ENCODE measurements around the gene ST6GAL1.
"Not testable (repeated sequence)": the region's sequence is repeated elsewhere in the genome, so short reads cannot be mapped to it uniquely, and the experiment has no call there.

Gene ST6GAL1

GRCh38 chr3:186997473-186997939, 67.2 kb downstream of the ST6GAL1 start:
- no peak for DNase-seq

GRCh38 chr3:186998937-186999368, 68.6 kb downstream of the ST6GAL1 start:
- no peak for DNase-seq

- DNase-seq, result no peak
Measured at GRCh38 chr3:187000711-187001151, 70.4 kb downstream of the ST6GAL1 start.

DNA sequence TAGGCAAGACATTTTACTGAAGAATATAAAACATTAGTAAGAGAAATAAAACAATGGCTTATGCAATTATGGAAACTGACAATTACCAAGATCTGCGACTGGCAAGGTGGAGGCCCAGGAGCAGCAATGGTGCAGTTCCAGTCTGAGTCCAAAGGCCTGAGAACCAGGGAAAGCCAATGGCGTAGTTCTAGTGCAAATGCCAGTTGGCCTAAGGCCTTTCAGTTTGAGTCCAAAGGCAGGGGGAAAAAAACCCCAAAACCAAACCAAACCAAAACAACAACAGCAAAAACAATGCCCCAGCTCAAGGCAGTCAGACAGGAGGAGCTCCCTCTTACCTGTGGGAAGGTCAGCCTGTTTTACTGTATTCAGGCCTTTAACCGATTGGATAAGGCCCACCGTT, 72.6 kb downstream of the ST6GAL1 start:
- no peak for DNase-seq

DNA sequence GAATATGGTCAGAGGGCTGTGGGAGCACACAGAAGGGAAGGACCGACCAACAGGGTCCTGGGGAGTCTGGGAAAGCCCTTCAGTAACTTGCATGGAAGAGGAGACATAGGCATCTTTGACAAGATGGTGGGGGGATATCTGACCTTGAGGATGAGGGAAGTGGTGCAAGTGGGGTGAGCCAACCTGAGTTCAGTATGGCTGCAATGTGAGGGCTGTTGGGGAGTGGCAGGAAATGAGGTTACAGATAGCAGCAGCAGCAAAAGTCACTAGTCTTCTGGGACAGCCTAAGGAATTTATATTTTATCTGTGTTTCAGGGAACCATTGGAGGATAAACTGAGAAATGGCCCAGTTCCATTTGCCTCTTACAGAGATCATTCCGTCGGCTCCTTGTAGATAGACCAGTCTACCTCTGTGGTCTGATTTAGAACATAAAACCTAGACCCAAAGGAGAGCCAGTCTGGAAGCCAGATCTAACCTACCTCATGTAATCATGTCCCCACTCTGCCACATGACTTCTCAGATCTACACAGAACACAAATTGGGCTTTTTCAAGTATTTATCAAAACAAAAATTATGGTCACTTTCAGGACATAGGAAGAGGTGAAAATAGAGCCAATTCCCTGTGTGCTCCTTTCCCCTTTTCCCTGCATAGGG, 75.6 kb downstream of the ST6GAL1 start:
- no peak for DNase-seq

DNA sequence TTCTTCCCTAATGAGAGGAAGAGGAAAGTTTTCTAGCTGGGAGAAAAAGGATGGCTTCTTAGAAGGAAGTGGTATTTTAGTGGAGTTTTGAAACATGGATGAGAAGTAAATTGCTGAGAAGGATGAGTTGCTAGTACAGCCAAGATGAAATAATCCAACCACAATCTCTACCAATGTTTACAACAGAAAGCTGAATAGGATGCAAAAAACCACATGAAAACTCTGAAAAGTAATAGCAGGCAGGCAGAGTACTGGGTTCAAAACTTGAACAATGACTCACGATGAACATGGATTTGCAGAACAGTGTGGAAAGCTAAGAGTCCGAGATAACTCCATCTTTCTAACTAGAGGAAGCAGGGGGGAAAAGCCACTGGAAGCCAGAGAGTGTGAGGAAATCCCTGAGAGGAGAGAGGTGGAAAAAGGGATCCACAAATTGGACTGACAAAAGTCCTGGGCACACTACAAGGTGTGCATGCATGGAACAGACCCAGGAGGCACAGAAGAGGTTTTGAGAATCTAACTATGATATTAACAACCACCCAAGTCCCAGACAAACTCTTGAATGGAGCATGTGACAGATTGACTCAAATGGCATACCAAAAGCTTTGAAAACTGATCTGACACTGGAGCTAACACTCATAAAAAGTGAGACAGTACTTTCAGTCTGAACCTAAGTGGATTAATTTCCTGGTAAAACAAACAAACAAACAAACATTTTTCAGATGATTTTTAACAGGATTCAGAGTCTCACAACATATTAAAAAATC, 76.7 kb downstream of the ST6GAL1 start:
- DNase-seq, result no peak

DNA sequence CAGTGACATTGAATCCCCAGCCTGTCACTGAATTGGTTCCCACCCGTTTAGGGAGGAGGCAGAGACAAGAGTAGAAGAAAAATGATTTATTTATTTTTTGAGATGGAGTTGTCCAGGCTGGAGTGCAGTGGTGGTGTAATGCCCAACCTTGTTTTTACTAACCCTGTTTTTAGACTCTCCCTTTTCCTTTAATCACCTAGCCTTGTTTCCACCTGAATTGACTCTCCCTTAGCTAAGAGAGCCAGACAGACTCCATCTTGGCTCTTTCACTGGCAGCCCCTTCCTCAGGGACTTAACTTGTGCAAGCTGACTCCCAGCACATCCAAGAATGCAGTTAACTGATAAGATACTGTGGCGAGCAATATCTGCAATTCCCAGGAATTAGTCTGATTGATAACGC, 80.1 kb downstream of the ST6GAL1 start:
- not testable (repeated sequence) for DNase-seq

DNA sequence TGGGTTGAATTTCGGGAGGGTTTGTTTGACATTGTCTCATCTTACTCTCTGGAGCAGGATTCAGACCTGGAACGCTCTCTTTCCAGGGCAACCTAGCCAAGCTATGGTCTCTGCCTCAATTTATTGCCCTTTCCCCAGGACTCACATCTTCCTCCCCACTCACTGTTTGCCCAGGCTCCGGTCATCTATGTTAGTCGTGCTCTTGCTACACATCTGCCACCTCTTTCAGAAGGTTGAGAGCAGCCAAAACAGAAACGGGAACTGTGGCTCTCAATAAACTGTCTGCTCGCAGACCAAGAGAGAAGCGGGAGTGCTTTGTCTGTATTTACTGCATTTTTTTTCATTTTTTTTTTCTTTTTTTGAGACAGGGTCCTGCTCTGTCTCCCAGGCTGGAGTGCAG, 81.6 kb downstream of the ST6GAL1 start:
- DNase-seq, result no peak

GRCh38 chr3:187012609-187013051, 82.3 kb downstream of the ST6GAL1 start:
- DNase-seq, result no peak

- peak; percentile 20 for DNase-seq
Measured at GRCh38 chr3:187013159-187013716, 82.9 kb downstream of the ST6GAL1 start.

DNA sequence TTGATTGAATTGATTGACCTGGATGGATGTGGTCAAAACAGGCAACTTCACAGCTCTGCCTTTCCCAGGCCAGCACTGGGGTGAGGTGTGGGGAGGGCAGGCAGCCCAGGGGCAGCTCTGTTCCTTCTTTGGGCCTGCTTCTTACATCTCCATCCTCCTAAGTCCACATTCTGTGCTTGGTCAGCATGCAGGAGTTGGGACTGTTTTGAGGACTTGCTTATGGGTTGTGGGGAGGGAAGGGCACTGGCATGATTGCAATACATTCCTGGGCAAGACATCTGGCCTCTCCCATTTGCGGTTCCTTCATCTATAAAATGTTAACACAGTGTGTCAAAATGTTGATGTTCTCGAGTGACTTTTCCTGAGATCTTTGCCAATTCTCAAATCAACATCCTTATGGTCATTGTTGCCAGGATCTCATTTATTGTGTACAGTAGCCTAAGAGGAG, 84.1 kb downstream of the ST6GAL1 start:
- DNase-seq, result no peak

DNA sequence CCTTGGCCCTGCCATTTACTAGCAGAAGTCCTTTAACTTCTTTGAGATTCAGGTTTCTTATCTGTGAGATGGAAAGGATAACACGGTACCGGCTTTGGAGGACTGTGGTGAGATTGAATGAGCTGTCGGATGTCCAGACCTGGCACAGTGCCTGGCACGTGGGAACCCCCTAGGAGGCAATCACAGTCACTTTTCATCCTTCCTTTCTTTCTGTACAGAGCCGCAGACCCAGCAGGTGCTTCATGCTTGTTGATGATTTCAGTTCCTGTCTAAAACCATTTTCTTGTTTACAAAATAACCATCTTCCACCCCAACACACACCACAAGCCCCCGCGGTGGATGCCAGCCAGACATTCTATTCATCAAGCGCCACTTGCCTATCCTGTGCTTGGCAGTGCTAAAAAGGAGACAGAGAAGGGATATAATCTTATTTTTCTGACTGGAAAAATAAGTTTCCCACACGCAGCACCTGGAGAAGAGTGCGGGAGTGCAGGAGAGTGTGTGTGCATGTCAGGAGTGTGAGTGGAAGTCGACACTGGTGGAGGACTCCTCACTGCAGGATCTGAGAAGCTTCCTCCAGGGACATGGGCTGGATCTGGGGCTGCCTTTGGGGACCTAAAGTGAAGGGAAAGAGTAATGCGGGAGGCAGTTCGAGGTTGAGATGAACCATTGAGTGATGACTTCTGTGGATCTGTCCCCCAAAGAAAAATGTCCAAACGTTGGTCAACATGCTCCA, 85.7 kb downstream of the ST6GAL1 start:
- no peak for DNase-seq

- DNase-seq, result peak; percentile 39
Measured at GRCh38 chr3:187016639-187017345, 86.5 kb downstream of the ST6GAL1 start.

GRCh38 chr3:187017511-187018230, 87.3 kb downstream of the ST6GAL1 start:
- DNase-seq, result no peak

DNA sequence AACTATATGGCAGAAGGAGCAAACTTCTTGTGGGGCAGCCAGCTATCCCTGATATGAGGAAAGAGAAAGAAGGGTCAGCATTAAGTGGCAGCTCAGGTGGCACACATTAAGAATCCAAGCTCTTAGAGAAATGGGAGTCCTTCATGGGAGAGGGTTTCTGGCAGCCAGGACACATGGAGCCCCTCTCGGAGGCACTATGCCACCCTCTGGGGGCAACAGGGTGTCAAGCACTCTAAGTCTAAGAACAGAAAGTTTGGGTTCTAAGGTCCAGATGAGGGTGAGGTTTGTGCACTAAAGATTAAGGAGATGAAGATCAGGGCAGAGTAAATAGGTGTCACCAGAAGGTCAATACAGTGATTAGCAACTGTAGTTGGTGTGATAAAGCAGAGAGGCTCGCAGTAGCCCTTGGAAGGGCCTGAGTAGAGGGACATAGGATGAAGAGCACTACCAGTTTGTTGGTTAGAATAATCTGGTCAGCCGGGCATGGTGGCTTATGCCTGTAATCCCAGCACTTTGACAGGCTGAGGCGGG, 89.3 kb downstream of the ST6GAL1 start:
- no peak for DNase-seq

DNA sequence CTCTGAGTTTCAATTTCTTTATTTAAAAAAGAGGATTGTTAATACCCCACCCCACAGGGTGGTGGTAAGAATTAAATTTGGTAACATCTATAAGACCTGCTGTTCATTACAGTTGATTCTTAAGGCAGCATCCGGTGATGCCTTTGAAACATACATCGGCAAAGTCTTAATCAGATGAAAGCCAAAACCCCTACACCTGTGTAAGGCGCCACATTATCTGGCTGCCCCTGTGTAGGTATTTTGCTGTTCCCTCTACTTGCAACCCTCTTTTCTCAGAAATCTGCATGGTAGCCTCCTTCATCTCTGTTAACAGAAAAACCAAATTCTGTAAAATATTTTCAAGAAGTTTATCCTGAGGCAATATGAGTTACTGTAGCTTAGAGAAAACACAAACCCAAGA, 90.0 kb downstream of the ST6GAL1 start:
- no peak for DNase-seq

DNA sequence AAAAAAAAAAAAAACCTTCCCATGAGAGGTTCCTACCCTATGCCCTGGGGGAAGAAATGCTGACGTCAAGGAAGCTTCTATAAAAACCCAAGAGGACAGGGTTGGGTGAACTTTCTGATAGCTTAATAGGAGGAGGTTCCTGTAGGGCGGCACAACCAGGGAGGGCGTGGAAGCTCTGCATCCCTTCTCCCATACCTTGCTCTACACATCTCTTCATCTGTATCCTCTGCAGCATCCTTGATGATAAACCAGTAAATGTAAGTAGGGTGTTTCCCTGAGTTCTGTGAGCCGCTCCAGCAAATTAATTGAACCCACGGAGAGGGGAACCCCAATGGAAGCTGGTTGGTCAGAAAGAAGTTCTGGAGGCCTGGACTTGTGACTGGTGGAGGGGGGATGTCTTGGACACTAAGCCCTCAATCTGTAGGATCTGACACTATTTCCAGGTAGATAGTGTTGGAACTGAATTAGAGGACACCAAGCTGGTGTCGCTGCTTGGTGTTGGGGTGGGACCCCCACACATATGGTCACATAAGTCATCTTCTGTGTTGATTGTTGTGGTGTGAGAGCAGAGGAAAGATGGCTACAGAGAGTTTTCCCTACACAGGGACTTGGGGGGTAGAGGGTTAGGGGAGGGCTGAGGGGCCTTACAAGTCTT, 91.5 kb downstream of the ST6GAL1 start:
- DNase-seq, result no peak

- no peak for DNase-seq
Measured at GRCh38 chr3:187022403-187023029, 92.2 kb downstream of the ST6GAL1 start.

- not testable (repeated sequence) for DNase-seq
Measured at GRCh38 chr3:187023340-187023739, 93.0 kb downstream of the ST6GAL1 start.

- DNase-seq, result no peak
Measured at GRCh38 chr3:187024536-187025226, 94.4 kb downstream of the ST6GAL1 start.
